Cardiac septum (tissue), 1 donor: ENCODE results near the gene TBL1X. TPM values are rescaled to one million over a fixed set of nuclear protein-coding genes. Genes with fewer than 3 reads are reported as not detected.
"Not testable (repeated sequence)": the region's sequence is repeated elsewhere in the genome, so short reads cannot be mapped to it uniquely, and the experiment has no call there.

Experiments
- DNase-seq: peaks from one replicate; pipeline ENCODE4 v3.0.0-alpha.2; 2020; ENCODE audit warnings: low spot score
- intact Hi-C: fragments of 100-400 bp; cut with DNase I; formaldehyde crosslinking; loops from one replicate; pipeline ENCODE4 v1.14.0; 2022
- total RNA-seq: library from RNA; stranded (reverse); fragmentation: NEBNext Ultra II Directional; extraction: Animal tissue kit (Norgen Biotek cat#: 25700); gene quantifications from one replicate; pipeline ENCODE4 v1.2.1, GENCODE V29; 2021
- donor health status: DM: no; HTN: no; CAD: no.

TBL1X gene
- total RNA-seq, 1 donor from 2014 or later: 11.3 TPM

DNA sequence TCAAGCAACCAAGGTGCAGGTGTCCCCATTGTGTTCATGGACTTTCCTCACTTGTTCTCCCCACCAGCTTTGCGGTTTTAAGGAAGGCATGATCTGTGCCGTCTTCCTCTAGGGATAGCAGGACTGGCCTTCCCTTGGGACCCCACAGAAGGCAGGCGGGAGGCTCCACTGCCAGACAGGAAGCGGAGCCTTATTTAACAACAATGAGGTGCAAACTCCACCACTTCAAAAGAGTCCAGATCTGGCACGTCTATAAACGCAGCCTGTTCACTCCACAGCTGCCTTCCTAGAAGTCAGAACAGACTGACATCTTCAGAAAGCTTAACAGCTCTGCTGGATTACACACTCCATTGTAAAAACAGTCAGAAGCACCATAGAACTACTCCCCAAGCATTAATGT is 302.5 kb downstream of the TBL1X start:
- no peak for DNase-seq
- intact Hi-C loops: no loop called here

- intact Hi-C loops: not testable (repeated sequence)
Measured at GRCh38 chrX:9768321-9768839, 303.5 kb downstream of the TBL1X start.

GRCh38 chrX:9770319-9770718 is 305.5 kb downstream of the TBL1X start:
- intact Hi-C loops: no loop called here

More at GRCh38 chrX:9768321-9768839, 303.5 kb downstream of the TBL1X start:
- DNase-seq: not testable (repeated sequence)

DNA sequence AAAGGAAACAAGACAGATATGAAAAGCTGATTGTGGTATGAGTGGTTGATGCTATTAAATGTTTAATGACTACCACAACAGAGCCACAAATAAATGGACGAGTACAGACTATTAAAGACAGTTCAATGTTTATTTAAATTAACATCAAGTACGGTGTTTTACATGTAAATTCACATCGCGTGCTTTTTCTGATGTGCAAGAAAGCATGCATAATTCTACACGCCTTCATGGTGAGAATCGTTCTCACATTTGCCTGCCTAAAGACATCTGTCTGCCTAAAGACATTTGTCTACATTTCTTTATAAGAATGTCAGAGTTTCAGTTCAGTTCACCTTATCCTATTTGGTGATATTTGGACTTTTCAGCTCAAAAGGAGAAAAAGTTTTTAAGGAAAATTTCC is 308.1 kb downstream of the TBL1X start:
- intact Hi-C loops: no loop called here
- DNase-seq: no peak

More at GRCh38 chrX:9770319-9770718, 305.5 kb downstream of the TBL1X start:
- no peak for DNase-seq

DNA sequence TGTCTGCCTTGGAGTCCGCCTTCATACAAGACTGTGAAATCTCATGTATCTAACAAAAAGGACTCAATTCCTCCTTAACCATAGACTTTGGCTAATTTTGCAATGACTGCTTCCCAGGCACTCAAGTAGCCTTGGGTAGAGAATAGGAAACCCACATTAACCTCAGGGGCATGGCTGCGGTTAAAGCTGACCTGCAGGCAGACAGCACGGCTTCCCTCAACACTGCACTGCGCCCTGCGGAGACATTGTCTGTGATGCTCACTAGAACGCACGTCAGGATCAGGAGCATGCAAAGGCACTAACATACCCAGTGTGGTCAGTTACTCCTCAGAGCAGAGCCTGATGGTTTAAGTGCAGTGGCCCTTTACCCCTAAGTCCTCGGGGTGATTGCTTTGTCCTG is 311.1 kb downstream of the TBL1X start:
- intact Hi-C loops: no loop called here
- DNase-seq: no peak

DNA sequence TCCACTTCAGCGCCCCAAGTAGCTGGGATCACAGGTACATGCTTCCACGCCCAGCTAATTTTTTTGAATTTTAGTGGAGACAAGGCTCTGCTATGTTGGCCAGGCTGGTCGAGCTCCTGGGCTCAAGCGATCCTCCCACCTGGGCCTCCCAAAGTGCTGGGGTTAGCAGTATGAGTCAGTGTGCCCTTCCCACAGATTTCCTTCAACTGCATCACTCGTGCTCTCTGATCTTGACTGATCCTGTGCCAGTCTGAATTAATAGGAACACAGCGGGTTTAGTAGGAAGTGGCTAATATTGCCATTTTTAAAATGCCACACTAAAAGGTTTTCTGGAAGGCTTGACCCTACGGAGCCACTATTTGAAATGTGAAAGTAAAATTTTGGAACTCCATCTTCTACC is 317.1 kb downstream of the TBL1X start:
- intact Hi-C loops: no loop called here

DNA sequence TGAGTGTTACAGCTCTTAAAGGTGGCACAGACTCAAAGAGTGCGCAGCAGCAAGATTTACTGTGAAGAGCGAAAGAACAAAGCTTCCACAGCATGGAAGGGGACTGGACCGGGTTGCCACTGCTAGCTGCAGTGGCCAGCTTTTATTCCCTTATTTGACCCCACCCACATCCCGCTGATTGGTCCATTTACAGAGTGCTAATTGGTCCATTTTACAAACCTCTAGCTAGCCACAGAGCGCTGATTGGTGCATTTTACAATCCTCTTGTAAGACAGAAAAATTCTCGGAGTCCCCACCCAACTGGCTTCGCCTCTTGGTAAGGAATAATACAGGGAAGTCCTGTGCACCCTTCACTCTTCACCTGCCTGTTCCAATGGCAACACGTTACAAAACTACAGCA is 319.5 kb downstream of the TBL1X start:
- intact Hi-C loops: no loop called here
- no peak for DNase-seq

More for the DNA sequence above, 317.1 kb downstream of the TBL1X start:
- no peak for DNase-seq

- peak; percentile 51 for DNase-seq
- intact Hi-C loops: no loop called here
Measured at GRCh38 chrX:9785254-9785943, 320.5 kb downstream of the TBL1X start.

DNA sequence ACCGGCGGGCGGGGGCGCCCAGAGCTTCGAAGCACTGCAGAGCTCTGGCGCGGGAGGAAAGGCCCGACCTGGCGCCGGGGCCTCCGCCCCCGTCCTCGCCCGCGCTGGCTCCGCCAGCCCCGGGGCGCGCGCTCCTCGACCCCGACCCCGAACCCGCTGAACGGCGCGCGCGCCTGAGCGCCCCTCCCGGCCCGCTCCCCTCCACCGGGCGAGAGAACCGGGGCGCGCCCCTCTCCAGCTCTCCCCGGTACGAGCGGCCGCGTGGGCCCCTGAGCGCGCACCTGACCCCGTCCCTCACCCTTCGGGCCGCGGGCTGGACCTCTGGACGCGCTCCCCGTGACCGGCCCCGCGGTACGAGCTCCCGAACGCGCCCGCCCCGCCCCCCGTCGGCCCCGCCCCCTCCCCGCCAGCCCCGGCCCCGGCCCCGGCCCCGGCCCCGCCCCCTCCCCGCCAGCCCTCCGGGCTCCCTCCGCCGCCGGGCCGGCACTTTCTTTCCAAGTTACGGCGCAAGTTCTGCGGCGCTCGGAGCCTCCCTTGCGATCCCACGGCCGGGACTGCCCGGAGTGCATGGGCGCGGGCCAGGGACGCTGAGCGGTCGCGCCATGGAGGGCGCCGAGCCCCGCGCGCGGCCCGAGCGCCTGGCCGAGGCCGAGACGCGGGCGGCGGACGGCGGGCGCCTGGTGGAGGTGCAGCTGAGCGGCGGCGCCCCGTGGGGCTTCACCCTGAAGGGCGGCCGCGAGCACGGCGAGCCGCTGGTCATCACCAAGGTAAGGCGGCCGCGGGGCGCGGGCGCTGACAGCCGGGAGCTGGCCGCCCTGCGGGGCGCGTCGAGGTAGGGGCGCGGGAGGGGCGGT is 321.3 kb downstream of the TBL1X start, which contains the start of gene SHROOM2:
TSS of gene SHROOM2 (plus strand) at position 486 of the 854 bp plus-strand sequence. CDS start at position 603, 117 bp downstream.
- peak; percentile 62 for DNase-seq
- intact Hi-C loops: no loop called here

GRCh38 chrX:9786798-9787635 is 322.2 kb downstream of the TBL1X start:
- intact Hi-C loops: no loop called here
- peak; percentile 39 for DNase-seq

DNA sequence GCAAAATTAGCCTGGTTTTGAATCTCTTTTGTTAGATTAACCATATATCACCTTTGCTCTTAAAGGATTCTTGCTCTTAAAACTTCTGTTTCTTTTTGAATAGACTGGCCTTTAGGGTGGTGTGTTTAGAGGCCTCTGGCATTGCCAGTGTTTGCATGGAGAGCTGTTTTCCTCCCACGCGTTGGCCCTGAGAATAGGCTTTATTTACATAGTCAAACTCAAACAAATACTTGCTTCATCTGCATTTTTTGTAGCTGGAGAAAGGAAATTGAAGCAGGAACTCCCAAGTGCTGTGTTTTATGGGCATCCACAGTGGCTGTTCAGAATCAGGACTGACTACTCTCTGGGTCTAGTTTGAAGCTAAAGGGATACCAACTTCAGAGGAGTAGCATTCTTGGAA is 324.1 kb downstream of the TBL1X start:
- DNase-seq: no peak
- intact Hi-C loops: no loop called here

DNA sequence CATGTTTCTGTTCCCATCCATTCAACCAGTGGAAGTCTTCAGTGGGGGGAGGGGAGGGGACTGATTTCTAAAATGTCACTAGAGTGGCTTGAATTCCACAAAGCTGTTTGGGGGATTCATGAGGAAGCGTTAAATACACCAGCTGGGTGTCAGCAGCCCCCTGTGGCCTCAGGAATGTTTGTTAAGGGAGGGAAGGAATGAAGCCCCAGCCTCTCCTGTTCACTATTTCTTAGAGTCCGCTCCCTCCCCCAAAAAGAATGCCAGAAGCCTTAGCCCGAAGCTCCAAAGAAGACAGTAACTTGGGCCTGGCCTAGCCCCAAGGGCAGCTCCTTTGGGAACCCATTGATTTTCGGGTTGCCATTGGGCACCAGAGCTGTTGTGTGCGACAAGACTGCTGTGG is 324.7 kb downstream of the TBL1X start:
- intact Hi-C loops: no loop called here

More for the DNA sequence above, 324.7 kb downstream of the TBL1X start:
- no peak for DNase-seq
